SK-N-SH (cell line): ENCODE measurements around the gene MYO16. TPM values are rescaled to one million over a fixed set of nuclear protein-coding genes. Genes with fewer than 3 reads are reported as not detected.

Source experiments
- CTCF ChIA-PET: fragments of 300-600, 350-600 bp; formaldehyde crosslinking; extraction: SDS; loops from one replicate; lab custom pipeline; 2021; lab: Yijun Ruan, JAX
- POLR2A ChIA-PET: fragments of 350-600 bp; sonication (Branson Sonifier 250); formaldehyde crosslinking; extraction: SDS; loops from one replicate; lab custom pipeline; 2020; ENCODE audit warnings: antibody characterized with exemption, inconsistent platforms; lab: Yijun Ruan, JAX
- DNase-seq: peaks from one replicate; pipeline ENCODE4 v3.0.0; 2012
- H2AFZ ChIP-seq: fragments of 200-600 bp; sonication (generic); 2 replicates; pipeline ENCODE4 v1.8.1; 2016; ENCODE audit warnings: antibody characterized with exemption, mild to moderate bottlenecking, low read depth
- H3F3A ChIP-seq: fragments of 200-600 bp; sonication (generic); replicated peaks from 2 replicates; pipeline ENCODE3; 2016; ENCODE audit warnings: antibody characterized with exemption, mild to moderate bottlenecking; ENCODE audit not compliant: insufficient read depth
- H3K27ac ChIP-seq, 2 experiments: fragments of 200-500 bp in 1 of 2; fragments of 200-600 bp in 1 of 2; sonication (Bioruptor generic) in 1 of 2; sonication (generic), shearing (Covaris generic) in 1 of 2; 2 replicates each; pipeline versions ENCODE4 v1.5.1 to v1.6.1; 2014 to 2016; ENCODE audit warnings: low read depth in 2 of 2, inconsistent platforms in 1 of 2, low read length in 1 of 2, mild to moderate bottlenecking in 1 of 2, mixed read lengths in 1 of 2
- H3K27me3 ChIP-seq: fragments of 200-600 bp; sonication (generic), shearing (Covaris generic); 2 replicates; pipeline ENCODE4 v1.6.1; 2016; ENCODE audit warnings: mixed run types; ENCODE audit not compliant: insufficient read depth
- H3K36me3 ChIP-seq, 2 experiments: fragments of 200-500 bp in 1 of 2; fragments of 200-600 bp in 1 of 2; sonication (Bioruptor generic) in 1 of 2; sonication (generic) in 1 of 2; replicated peaks in 1 of 2; 2 replicates each; pipeline versions ENCODE3 to v1.5.1; 2014 to 2016; ENCODE audit warnings: low read length in 1 of 2, mild to moderate bottlenecking in 1 of 2; ENCODE audit not compliant: insufficient read depth in 2 of 2, control insufficient read depth in 1 of 2
- H3K4me1 ChIP-seq, 2 experiments: fragments of 200-500 bp in 1 of 2; fragments of 200-600 bp in 1 of 2; sonication (Bioruptor generic) in 1 of 2; sonication (generic), shearing (Covaris generic) in 1 of 2; 2 replicates each; pipeline versions ENCODE4 v1.5.1 to v1.6.1; 2014 to 2016; ENCODE audit warnings: low read depth in 1 of 2, low read length in 1 of 2, mixed run types in 1 of 2; ENCODE audit not compliant: insufficient read depth in 2 of 2, control insufficient read depth in 1 of 2
- H3K4me2 ChIP-seq: fragments of 200-600 bp; sonication (generic), shearing (Covaris generic); 2 replicates; pipeline ENCODE4 v1.6.1; 2017; ENCODE audit warnings: mixed run types
- H3K4me3 ChIP-seq, 2 experiments: fragments of 200-500 bp in 1 of 2; fragments of 200-600 bp in 1 of 2; sonication (Bioruptor generic) in 1 of 2; sonication (generic), shearing (Covaris generic) in 1 of 2; 2 replicates each; pipeline versions ENCODE4 v1.5.1 to v1.8.1; 2014 to 2016; ENCODE audit warnings: low read depth in 2 of 2, inconsistent platforms in 1 of 2, low read length in 1 of 2, mild to moderate bottlenecking in 1 of 2, mixed read lengths in 1 of 2, moderate library complexity in 1 of 2
- H3K79me2 ChIP-seq: fragments of 200-600 bp; sonication (generic); 2 replicates; pipeline ENCODE4 v1.8.1; 2017; ENCODE audit warnings: mild to moderate bottlenecking; ENCODE audit not compliant: insufficient read depth
- H3K9ac ChIP-seq: fragments of 200-600 bp; sonication (generic); 2 replicates; pipeline ENCODE4 v1.6.1; 2017; ENCODE audit warnings: mixed run types
- H3K9me2 ChIP-seq: fragments of 200-600 bp; sonication (generic); 2 replicates; pipeline ENCODE4 v1.6.1; 2017; ENCODE audit warnings: mixed run types
- H3K9me3 ChIP-seq: fragments of 200-600 bp; sonication (generic); 2 replicates; pipeline ENCODE4 v1.6.1; 2017; ENCODE audit warnings: mixed run types, mild to moderate bottlenecking, moderate library complexity
- H4K20me1 ChIP-seq: fragments of 200-600 bp; sonication (generic); 2 replicates; pipeline ENCODE4 v1.6.1; 2017; ENCODE audit warnings: mild to moderate bottlenecking, mixed run types; ENCODE audit not compliant: insufficient read depth
- CHD2 ChIP-seq: fragments of 150-350 bp; IDR thresholded peaks from 2 replicates; pipeline ENCODE4 v1.6.1; 2018; ENCODE audit warnings: low read length; ENCODE audit not compliant: partially characterized antibody
- CTCF ChIP-seq: fragments of 200-600 bp; sonication (generic); IDR thresholded peaks from 2 replicates; pipeline ENCODE4 v1.6.1; 2017; ENCODE audit warnings: antibody characterized with exemption, mild to moderate bottlenecking, moderate library complexity
- EZH2phosphoT487 ChIP-seq: fragments of 200-600 bp; sonication (generic); IDR thresholded peaks from 2 replicates; pipeline ENCODE4 v1.6.1; 2017; ENCODE audit warnings: low read depth, mixed run types, mild to moderate bottlenecking, antibody characterized with exemption, moderate library complexity, borderline replicate concordance
- FOSL2 ChIP-seq: IDR thresholded peaks from 2 replicates; pipeline ENCODE4 v1.4.0; 2012; ENCODE audit warnings: low read depth, mild to moderate bottlenecking, moderate library complexity, borderline replicate concordance
- FOXJ3 ChIP-seq: sonication (generic); formaldehyde crosslinking; IDR thresholded peaks from 2 replicates; pipeline ENCODE4 v1.5.1; 2020; ENCODE audit warnings: mild to moderate bottlenecking, missing genetic modification reagents
- IRF3 ChIP-seq: fragments of 150-350 bp; IDR thresholded peaks from 2 replicates; pipeline ENCODE4 v1.6.1; 2016; ENCODE audit warnings: mild to moderate bottlenecking, low read depth, low read length
- MXI1 ChIP-seq: IDR thresholded peaks from 2 replicates; pipeline ENCODE4 v1.6.1; 2012; ENCODE audit warnings: mild to moderate bottlenecking, low read depth, low read length, improper control_type of control experiment
- NFIC ChIP-seq: IDR thresholded peaks from 2 replicates; pipeline ENCODE4 v1.4.0; 2012; ENCODE audit warnings: borderline replicate concordance
- NRF1 ChIP-seq: IDR thresholded peaks from 2 replicates; pipeline ENCODE4 v1.6.1; 2012; ENCODE audit warnings: low read depth, mild to moderate bottlenecking, low read length
- RAD21 ChIP-seq: IDR thresholded peaks from 2 replicates; pipeline ENCODE4 v1.6.1; 2012; ENCODE audit warnings: mild to moderate bottlenecking, low read length
- REST ChIP-seq: IDR thresholded peaks from 2 replicates; pipeline ENCODE4 v1.6.1; 2012; ENCODE audit warnings: mild to moderate bottlenecking, low read depth, low read length, moderate library complexity
- SMC3 ChIP-seq: IDR thresholded peaks from 2 replicates; pipeline ENCODE4 v1.6.1; 2012; ENCODE audit warnings: low read depth, low read length, improper control_type of control experiment
- TEAD4 ChIP-seq: IDR thresholded peaks from 2 replicates; pipeline ENCODE4 v1.4.0; 2012; ENCODE audit warnings: mild to moderate bottlenecking, borderline replicate concordance; ENCODE audit not compliant: insufficient read depth
- USF2 ChIP-seq: fragments of 150-350 bp; IDR thresholded peaks from 2 replicates; pipeline ENCODE4 v1.6.1; 2017; ENCODE audit warnings: antibody characterized with exemption, low read length, low read depth, borderline replicate concordance
- ZBTB33 ChIP-seq: IDR thresholded peaks from 2 replicates; pipeline ENCODE4 v1.4.0; 2012; ENCODE audit warnings: low read depth, borderline replicate concordance
- WGBS: methylation state at CpG from one replicate; pipeline ENCODE4 v1.1.6; 2017; ENCODE audit warnings: low lambda C conversion rate; 5-methylcytosine and 5-hydroxymethylcytosine counted together
- polyA plus RNA-seq, 3 experiments: library from polyadenylated mRNA; depleted of rRNA; stranded (reverse); fragments of >200 nt; gene quantifications; 2 replicates each; pipeline ENCODE4 v1.2.3, GENCODE V29; 2012

Gene MYO16
- polyA plus RNA-seq, 1 of the 3 experiments (the other 2 are of a cell fraction) = 0.07 TPM

- TF ChIP-seq SMC3 (no peak), TEAD4 (no peak)
Measured at GRCh38 chr13:108996430-108996829, 367.0 kb downstream of the MYO16 start (continued).

- Histone ChIP-seq H4K20me1 (no peaks in the 10 kb centered on the region), H3K9me3 (no peaks in the 10 kb centered on the region), H3F3A (no peaks in the 10 kb centered on the region), H3K4me1 (no peaks in the 10 kb centered on the region; a peak in 1 of 4 replicates), H3K9me2 (no peaks in the 10 kb centered on the region), H2AFZ (no peak overlapping the region), H3K27ac (no peak overlapping the region), H3K27me3 (no peaks in the 10 kb centered on the region)
- DNase-seq = no peak
- ChIA-PET POLR2A (no interaction called here), CTCF (no interaction called here)
- TF ChIP-seq NFIC (no peak), NRF1 (no peak), ZBTB33 (no peak), FOXJ3 (no peak), EZH2phosphoT487 (no peak), CTCF (no peak), REST (no peak), CHD2 (no peak), IRF3 (no peak), FOSL2 (no peak), RAD21 (no peak), USF2 (no peak), MXI1 (no peak)
- TF ChIP-seq, all 33 proteins: peak for 0
- Histone ChIP-seq H3K4me3 (no peak overlapping the region), H3K36me3 (no peaks in the 10 kb centered on the region), H3K9ac (no peak overlapping the region), H3K4me2 (no peak overlapping the region), H3K79me2 (no peaks in the 10 kb centered on the region)
- 77% methylated on average over 2 of the region's 2 CpGs for WGBS
Measured at GRCh38 chr13:109000207-109000606, 370.8 kb downstream of the MYO16 start.
